H1 (cell line): ENCODE results near the gene PARM1. TPM values are rescaled to one million over a fixed set of nuclear protein-coding genes. Genes with fewer than 3 reads are reported as not detected.

ENCODE experiments used
- CTCF ChIA-PET: fragments of 300-600 bp; sonication (Branson Sonifier 250); formaldehyde crosslinking; loops from one replicate; lab custom pipeline; 2021; ENCODE audit not compliant: partially characterized antibody; lab: Charles Lee
- POLR2A ChIA-PET: fragments of 300-600 bp; sonication (Branson Sonifier 250); formaldehyde crosslinking; loops from one replicate; lab custom pipeline; 2021; ENCODE audit warnings: inconsistent platforms; ENCODE audit not compliant: partially characterized antibody; lab: Charles Lee
- DNase-seq, 2 experiments: peaks; one replicate each; pipeline versions ENCODE4 v3.0.0 to v3.0.0-alpha.2; 2010 to 2022; ENCODE audit warnings: low spot score in 2 of 2, low read depth in 1 of 2, mixed read lengths in 1 of 2
- FAIRE-seq: peaks from 2 replicates; lab custom pipeline; 2011; peaks lifted over from hg19 to GRCh38; lab: Jason Lieb, UNC
- H2AFZ ChIP-seq: 2 replicates; pipeline ENCODE4 v1.8.1; 2012; ENCODE audit warnings: low read length, inconsistent platforms
- H2AK5ac ChIP-seq: 2 replicates; pipeline ENCODE4 v1.6.1; 2013; ENCODE audit warnings: low read depth, low read length
- H2BK120ac ChIP-seq: replicated peaks from 2 replicates; pipeline ENCODE3; 2013; ENCODE audit warnings: low read depth, low read length, inconsistent platforms
- H2BK12ac ChIP-seq: 2 replicates; pipeline ENCODE4 v1.6.1; 2013; ENCODE audit warnings: low read depth, low read length
- H2BK15ac ChIP-seq: 2 replicates; pipeline ENCODE4 v1.6.1; 2013; ENCODE audit warnings: low read length
- H2BK20ac ChIP-seq: 2 replicates; pipeline ENCODE4 v1.6.1; 2013; ENCODE audit warnings: low read length
- H2BK5ac ChIP-seq: 2 replicates; pipeline ENCODE4 v1.6.1; 2013; ENCODE audit warnings: low read depth, low read length
- H3K14ac ChIP-seq: 2 replicates; pipeline ENCODE4 v1.6.1; 2013; ENCODE audit warnings: inconsistent platforms; ENCODE audit not compliant: insufficient read length
- H3K18ac ChIP-seq: 2 replicates; pipeline ENCODE4 v1.6.1; 2013; ENCODE audit warnings: low read length; ENCODE audit errors: extremely low read depth
- H3K23ac ChIP-seq: 2 replicates; pipeline ENCODE4 v1.6.1; 2013; ENCODE audit warnings: inconsistent platforms; ENCODE audit not compliant: insufficient read length
- H3K23me2 ChIP-seq: 2 replicates; pipeline ENCODE4 v1.6.1; 2013; ENCODE audit warnings: low read depth, low read length
- H3K27ac ChIP-seq: 2 replicates; pipeline ENCODE4 v1.6.1; 2011; ENCODE audit warnings: low read depth, low read length, inconsistent platforms
- H3K27me3 ChIP-seq, 4 experiments: replicated peaks in 1 of 4; 1 replicate in 1 of 4; 2 replicates in 3 of 4; pipeline versions ENCODE4 v1.6.1 to v1.8.1; 2011 to 2013; ENCODE audit warnings: low read length in 3 of 4, mild to moderate bottlenecking in 3 of 4, inconsistent platforms in 2 of 4, mixed read lengths in 2 of 4, moderate library complexity in 1 of 4; ENCODE audit not compliant: control insufficient read depth in 3 of 4, insufficient read depth in 3 of 4; ENCODE audit errors: extremely low read depth in 1 of 4
- H3K36me3 ChIP-seq, 4 experiments: 2 replicates each; pipeline versions ENCODE4 v1.6.1 to v1.8.1; 2011 to 2013; ENCODE audit warnings: mild to moderate bottlenecking in 4 of 4, low read length in 3 of 4, moderate library complexity in 2 of 4, control low read depth in 1 of 4, inconsistent platforms in 1 of 4; ENCODE audit not compliant: insufficient read depth in 4 of 4, control insufficient read depth in 2 of 4
- H3K4ac ChIP-seq: replicated peaks from 2 replicates; pipeline ENCODE3; 2013; ENCODE audit warnings: low read length, low read depth, mixed read lengths, inconsistent platforms; ENCODE audit not compliant: insufficient read length
- H3K4me1 ChIP-seq, 4 experiments: replicated peaks in 1 of 4; 1 replicate in 1 of 4; 2 replicates in 3 of 4; pipeline versions ENCODE4 v1.6.1 to v1.8.1; 2011 to 2013; ENCODE audit warnings: low read length in 3 of 4, inconsistent platforms in 2 of 4, mixed read lengths in 1 of 4; ENCODE audit not compliant: insufficient read depth in 4 of 4, control insufficient read depth in 3 of 4
- H3K4me2 ChIP-seq, 2 experiments: 2 replicates each; pipeline versions ENCODE4 v1.6.1 to v1.8.1; 2011 to 2013; ENCODE audit warnings: low read depth in 2 of 2, low read length in 2 of 2, control low read depth in 1 of 2, inconsistent platforms in 1 of 2, mild to moderate bottlenecking in 1 of 2; ENCODE audit not compliant: insufficient read depth in 1 of 2
- H3K4me3 ChIP-seq, 4 experiments: fragments of 200-600, 300-600 bp in 1 of 4; sonication (generic), shearing (Covaris generic), sonication (Bioruptor Twin) in 1 of 4; 2 replicates each; pipeline versions ENCODE4 v1.5.1 to v1.8.1; 2011 to 2016; ENCODE audit warnings: low read length in 4 of 4, low read depth in 3 of 4, control low read depth in 2 of 4, inconsistent platforms in 2 of 4, mild to moderate bottlenecking in 2 of 4, mixed read lengths in 1 of 4, moderate library complexity in 1 of 4; ENCODE audit not compliant: insufficient read depth in 2 of 4; ENCODE audit errors: extremely low read depth in 1 of 4
- H3K56ac ChIP-seq: replicated peaks from 2 replicates; pipeline ENCODE3; 2013; ENCODE audit warnings: low read depth, mild to moderate bottlenecking, mixed read lengths, low read length, inconsistent platforms; ENCODE audit not compliant: insufficient read length
- H3K79me1 ChIP-seq: 2 replicates; pipeline ENCODE4 v1.6.1; 2013; ENCODE audit warnings: low read depth, low read length, control low read depth
- H3K79me2 ChIP-seq, 2 experiments: 2 replicates each; pipeline versions ENCODE4 v1.6.1 to v1.8.1; 2012 to 2013; ENCODE audit warnings: low read length in 2 of 2, mild to moderate bottlenecking in 2 of 2, inconsistent platforms in 1 of 2; ENCODE audit not compliant: insufficient read depth in 2 of 2, control insufficient read depth in 1 of 2
- H3K9ac ChIP-seq, 4 experiments: replicated peaks in 1 of 4; 1 replicate in 1 of 4; 2 replicates in 3 of 4; pipeline versions ENCODE4 v1.6.1 to v1.8.1; 2011 to 2013; ENCODE audit warnings: low read depth in 3 of 4, low read length in 3 of 4, control low read depth in 2 of 4, mild to moderate bottlenecking in 2 of 4, moderate library complexity in 2 of 4, inconsistent platforms in 1 of 4; ENCODE audit errors: extremely low read depth in 1 of 4
- H3K9me3 ChIP-seq, 2 experiments: 2 replicates each; pipeline versions ENCODE4 v1.6.1 to v1.8.1; 2012 to 2013; ENCODE audit warnings: mild to moderate bottlenecking in 2 of 2, moderate library complexity in 2 of 2, control low read depth in 1 of 2, inconsistent platforms in 1 of 2, low read depth in 1 of 2, low read length in 1 of 2, mixed read lengths in 1 of 2; ENCODE audit not compliant: insufficient read depth in 2 of 2
- H4K20me1 ChIP-seq, 2 experiments: replicated peaks in 1 of 2; 2 replicates each; pipeline versions ENCODE3 to v1.8.1; 2011 to 2013; ENCODE audit warnings: inconsistent platforms in 2 of 2, low read length in 2 of 2, mild to moderate bottlenecking in 1 of 2; ENCODE audit not compliant: insufficient read depth in 2 of 2, control insufficient read depth in 1 of 2
- H4K5ac ChIP-seq: 2 replicates; pipeline ENCODE4 v1.6.1; 2013; ENCODE audit warnings: low read length, low read depth, mixed read lengths, inconsistent platforms; ENCODE audit not compliant: insufficient read length
- H4K8ac ChIP-seq: 2 replicates; pipeline ENCODE4 v1.8.0; 2013; ENCODE audit warnings: mild to moderate bottlenecking, moderate library complexity, low read length, inconsistent platforms; ENCODE audit not compliant: insufficient read depth; ENCODE audit errors: extremely low read depth
- H4K91ac ChIP-seq: replicated peaks from 2 replicates; pipeline ENCODE3; 2013; ENCODE audit warnings: low read length, mixed read lengths, inconsistent platforms; ENCODE audit not compliant: insufficient read length
- CHD2 ChIP-seq: IDR thresholded peaks from 2 replicates; pipeline ENCODE4 v1.6.1; 2012; ENCODE audit warnings: low read length, improper control_type of control experiment
- KDM5A ChIP-seq: fragments of 200-600 bp; IDR thresholded peaks from 2 replicates; pipeline ENCODE4 v1.7.1; 2012; ENCODE audit warnings: mild to moderate bottlenecking, low read length, inconsistent platforms, mixed read lengths
- RFX5 ChIP-seq: IDR thresholded peaks from 2 replicates; pipeline ENCODE4 v1.6.1; 2011; ENCODE audit warnings: low read depth, low read length, improper control_type of control experiment, borderline replicate concordance
- RNF2 ChIP-seq: fragments of 200-900, 300-1000 bp; sonication (generic); IDR thresholded peaks from 2 replicates; pipeline ENCODE4 v1.7.1; 2016; ENCODE audit warnings: borderline replicate concordance, low read depth, mild to moderate bottlenecking, antibody characterized with exemption, low read length; ENCODE audit not compliant: poor library complexity, severe bottlenecking; ENCODE audit errors: missing control alignments
- SIN3A ChIP-seq, 2 experiments: IDR thresholded peaks in 1 of 2; conservative IDR thresholded peaks in 1 of 2; 2 replicates each; pipeline ENCODE4 v1.6.1; 2011 to 2012; ENCODE audit warnings: low read length in 2 of 2, improper control_type of control experiment in 1 of 2, low read depth in 1 of 2, mild to moderate bottlenecking in 1 of 2
- SP4 ChIP-seq: IDR thresholded peaks from 2 replicates; pipeline ENCODE4 v1.6.1; 2012; ENCODE audit warnings: low read length, inconsistent platforms
- WGBS, 2 experiments: shearing (Covaris generic) in 1 of 2; methylation state at CpG; one replicate each; pipeline versions ENCODE4 v1.1.6 to v1.1.7; 2013 to 2015; ENCODE audit warnings: low lambda C conversion rate in 2 of 2, mixed read lengths in 2 of 2, inconsistent platforms in 1 of 2, low coverage in 1 of 2, missing lambda C conversion rate in 1 of 2; ENCODE audit not compliant: insufficient replicate concordance in 2 of 2, insufficient coverage in 1 of 2, insufficient read length in 1 of 2; ENCODE audit errors: extremely low coverage in 1 of 2, missing lambda C conversion rate in 1 of 2; 5-methylcytosine and 5-hydroxymethylcytosine counted together
- polyA plus RNA-seq, 7 experiments: library from polyadenylated mRNA; depleted of rRNA in 3 of 7; stranded (reverse) in 5 of 7; unstranded in 2 of 7; fragments of >200 nt in 5 of 7; fragments of 200-250 nt in 2 of 7; gene quantifications; 1 replicate in 5 of 7; 2 replicates in 1 of 7; 4 replicates in 1 of 7; pipeline versions ENCODE4 v1.2.1 to v1.2.3, GENCODE V29; 2011 to 2013; ENCODE audit warnings: missing spikeins in 2 of 7, mixed read lengths in 2 of 7
- total RNA-seq: library from RNA; stranded (reverse); fragmentation: NEBNext Ultra II Directional; extraction: Animal tissue kit (Norgen Biotek cat#: 25700); gene quantifications from 2 replicates; pipeline ENCODE4 v1.2.1, GENCODE V29; 2021

PARM1 gene
- total and polyA plus RNA-seq, 2 of the 8 experiments (the other 6 are each of a cell fraction or from before 2014, with no cell fraction given), result 2.0 to 5.3 TPM

GRCh38 chr4:75057369-75057768, 124.5 kb downstream of the PARM1 start:
- H3K27me3 ChIP-seq, result no peaks in the 10 kb centered on the region
- no peaks in the 10 kb centered on the region for H3K36me3 ChIP-seq
- H2BK15ac ChIP-seq, result no peak overlapping the region
- CTCF ChIA-PET, result interaction anchor here (1.1 to 1.7 kb wide), 2 partner anchors 10 to 182 kb away, joined by 4 to 6 read pairs; no protein-coding TSS in a partner anchor
- H2AFZ ChIP-seq, result no peak overlapping the region; the same call in 1 of the 2 replicates
- no peaks in the 10 kb centered on the region for H3K4me1 ChIP-seq
- no peak overlapping the region for H3K4ac ChIP-seq
- H2BK12ac ChIP-seq, result no peak overlapping the region
- no peaks in the 10 kb centered on the region for H4K20me1 ChIP-seq
- H3K23ac ChIP-seq, result no peak overlapping the region
- H3K27ac ChIP-seq, result no peak overlapping the region
- H2AK5ac ChIP-seq, result no peak overlapping the region
- POLR2A ChIA-PET, result no interaction called here
- no peak overlapping the region for H2BK5ac ChIP-seq
- no peak overlapping the region; a peak in 1 of 8 replicates for H3K4me3 ChIP-seq
- no peak overlapping the region for H3K4me2 ChIP-seq
- TF ChIP-seq RFX5 (no peak), SIN3A (conservative IDR thresholded peaks at IDR 0.05 in 1 of 2, IDR thresholded peaks at IDR 0.05 in 1 of 2; ENCODE audit: low read depth in 1 of 2, low read length in 2 of 2) (no peak), RNF2 (no peak), KDM5A (no peak), SP4 (no peak), CHD2 (no peak)
- WGBS, 2 experiments, result 92% methylated on average over 12 of the region's 15 CpGs; no CpG with 5 or more reads in 1 of the 2 experiments
- no peak overlapping the region for H4K91ac ChIP-seq
- no peak overlapping the region for H2BK120ac ChIP-seq
- no peak overlapping the region for H4K5ac ChIP-seq
- H3K23me2 ChIP-seq, result no peaks in the 10 kb centered on the region
- H3K9ac ChIP-seq, result no peak overlapping the region
- FAIRE-seq (no peak), DNase-seq (no peak)
- H3K79me2 ChIP-seq, result no peaks in the 10 kb centered on the region
- no peak overlapping the region for H4K8ac ChIP-seq
- H3K9me3 ChIP-seq, result no peaks in the 10 kb centered on the region
- no peak overlapping the region for H2BK20ac ChIP-seq
- H3K18ac ChIP-seq, result no peak overlapping the region
- no peaks in the 10 kb centered on the region for H3K79me1 ChIP-seq
- no peak overlapping the region for H3K56ac ChIP-seq
- H3K14ac ChIP-seq, result no peak overlapping the region
